PFSK-1 (cell line): ENCODE measurements around the gene ATP6V0B.

ENCODE experiments used
- FOXP2 ChIP-seq: optimal IDR thresholded peaks from 2 replicates; pipeline ENCODE3; 2011; ENCODE audit warnings: borderline replicate concordance, control low read depth, inconsistent platforms; ENCODE audit not compliant: insufficient read depth; ENCODE audit errors: extremely low read length, extremely low read depth
- POLR2AphosphoS5 ChIP-seq: IDR thresholded peaks from 2 replicates; pipeline ENCODE4 v1.6.1; 2012; ENCODE audit warnings: low read depth, mild to moderate bottlenecking, control low read depth, low read length, moderate library complexity
- SIN3A ChIP-seq: IDR thresholded peaks from 2 replicates; pipeline ENCODE4 v1.6.1; 2012; ENCODE audit warnings: mild to moderate bottlenecking, low read length, moderate library complexity, borderline replicate concordance; ENCODE audit not compliant: insufficient read depth
- TAF1 ChIP-seq: IDR thresholded peaks from 2 replicates; pipeline ENCODE4 v1.6.1; 2012; ENCODE audit warnings: low read length, control low read depth, borderline replicate concordance; ENCODE audit not compliant: insufficient read depth
- TF ChIP-seq, protein P1 (sequence below), 2 experiments: IDR thresholded peaks; 2 replicates each; pipeline versions ENCODE4 v1.6.1 to v1.8.0; 2011 to 2012; ENCODE audit warnings: low read depth in 2 of 2, low read length in 2 of 2, control low read depth in 1 of 2, inconsistent platforms in 1 of 2, mild to moderate bottlenecking in 1 of 2, moderate library complexity in 1 of 2; ENCODE audit not compliant: insufficient read depth in 1 of 2

Gene ATP6V0B

DNA sequence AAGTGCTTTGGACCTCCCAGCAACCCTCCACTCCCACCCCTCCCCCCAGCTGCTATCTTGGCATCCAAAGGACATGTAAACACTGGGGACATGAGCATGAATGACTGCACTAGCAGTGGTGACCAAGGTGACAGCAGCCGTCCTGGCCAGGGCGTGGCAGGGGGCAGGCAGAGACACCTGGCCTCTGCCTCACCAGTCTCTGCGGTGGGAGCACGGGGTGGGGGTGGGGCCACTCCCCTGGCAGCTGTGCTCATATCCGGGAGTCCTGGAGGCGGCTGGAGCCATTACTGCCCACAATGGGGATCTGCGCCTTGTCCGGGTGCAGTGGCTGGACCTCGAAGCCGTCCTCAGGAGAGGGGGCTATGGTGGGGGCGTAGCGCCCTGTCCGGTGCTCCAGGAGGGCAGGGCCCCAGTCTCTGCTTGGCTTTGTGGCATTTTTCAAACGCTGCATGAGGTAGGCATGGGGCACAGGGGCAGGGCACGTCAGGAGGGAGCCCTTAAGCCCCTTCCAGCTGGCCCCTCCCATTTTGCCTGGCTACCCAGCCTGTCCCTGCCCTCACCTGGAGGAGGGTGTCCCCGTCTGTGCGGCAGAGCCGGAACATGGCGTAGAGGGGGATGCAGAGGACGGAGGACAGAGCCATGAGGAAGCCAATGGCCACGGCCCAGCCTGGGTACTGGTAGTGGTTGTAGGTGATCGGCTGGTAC is 22.7 kb downstream of the ATP6V0B start:
- TF ChIP-seq POLR2AphosphoS5 (no peak), TAF1 (no peak), FOXP2 (no peak), SIN3A (no peak)
- TF ChIP-seq, protein P1, sequence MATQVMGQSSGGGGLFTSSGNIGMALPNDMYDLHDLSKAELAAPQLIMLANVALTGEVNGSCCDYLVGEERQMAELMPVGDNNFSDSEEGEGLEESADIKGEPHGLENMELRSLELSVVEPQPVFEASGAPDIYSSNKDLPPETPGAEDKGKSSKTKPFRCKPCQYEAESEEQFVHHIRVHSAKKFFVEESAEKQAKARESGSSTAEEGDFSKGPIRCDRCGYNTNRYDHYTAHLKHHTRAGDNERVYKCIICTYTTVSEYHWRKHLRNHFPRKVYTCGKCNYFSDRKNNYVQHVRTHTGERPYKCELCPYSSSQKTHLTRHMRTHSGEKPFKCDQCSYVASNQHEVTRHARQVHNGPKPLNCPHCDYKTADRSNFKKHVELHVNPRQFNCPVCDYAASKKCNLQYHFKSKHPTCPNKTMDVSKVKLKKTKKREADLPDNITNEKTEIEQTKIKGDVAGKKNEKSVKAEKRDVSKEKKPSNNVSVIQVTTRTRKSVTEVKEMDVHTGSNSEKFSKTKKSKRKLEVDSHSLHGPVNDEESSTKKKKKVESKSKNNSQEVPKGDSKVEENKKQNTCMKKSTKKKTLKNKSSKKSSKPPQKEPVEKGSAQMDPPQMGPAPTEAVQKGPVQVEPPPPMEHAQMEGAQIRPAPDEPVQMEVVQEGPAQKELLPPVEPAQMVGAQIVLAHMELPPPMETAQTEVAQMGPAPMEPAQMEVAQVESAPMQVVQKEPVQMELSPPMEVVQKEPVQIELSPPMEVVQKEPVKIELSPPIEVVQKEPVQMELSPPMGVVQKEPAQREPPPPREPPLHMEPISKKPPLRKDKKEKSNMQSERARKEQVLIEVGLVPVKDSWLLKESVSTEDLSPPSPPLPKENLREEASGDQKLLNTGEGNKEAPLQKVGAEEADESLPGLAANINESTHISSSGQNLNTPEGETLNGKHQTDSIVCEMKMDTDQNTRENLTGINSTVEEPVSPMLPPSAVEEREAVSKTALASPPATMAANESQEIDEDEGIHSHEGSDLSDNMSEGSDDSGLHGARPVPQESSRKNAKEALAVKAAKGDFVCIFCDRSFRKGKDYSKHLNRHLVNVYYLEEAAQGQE (IDR thresholded peaks at IDR 0.05; ENCODE audit: insufficient read depth in 1 of 2, low read depth in 2 of 2, low read length in 2 of 2) = no peak

DNA sequence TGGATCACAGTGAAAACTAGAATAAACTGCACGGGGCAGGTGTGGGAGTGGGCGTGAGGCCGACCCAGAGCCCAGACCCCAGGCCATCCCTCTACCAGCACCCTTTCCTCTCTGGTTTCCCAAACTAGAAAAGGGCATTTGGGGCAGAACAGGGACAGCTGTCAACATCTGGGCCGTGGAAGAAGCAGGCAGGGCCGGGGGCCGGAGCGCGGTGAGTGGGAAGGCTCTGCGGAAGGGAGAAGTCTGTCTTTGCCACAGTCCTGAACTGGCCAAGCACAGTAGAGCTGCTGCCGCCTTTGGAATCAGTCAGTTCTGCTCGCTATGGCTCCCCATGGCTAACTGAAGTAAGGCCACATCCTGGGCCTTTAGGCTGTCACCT is 23.2 kb downstream of the ATP6V0B start:
- TF ChIP-seq, protein P1 (IDR thresholded peaks at IDR 0.05; ENCODE audit: insufficient read depth in 1 of 2, low read depth in 2 of 2, low read length in 2 of 2) = no peak
- TF ChIP-seq TAF1 (no peak), POLR2AphosphoS5 (no peak), SIN3A (no peak), FOXP2 (no peak)

DNA sequence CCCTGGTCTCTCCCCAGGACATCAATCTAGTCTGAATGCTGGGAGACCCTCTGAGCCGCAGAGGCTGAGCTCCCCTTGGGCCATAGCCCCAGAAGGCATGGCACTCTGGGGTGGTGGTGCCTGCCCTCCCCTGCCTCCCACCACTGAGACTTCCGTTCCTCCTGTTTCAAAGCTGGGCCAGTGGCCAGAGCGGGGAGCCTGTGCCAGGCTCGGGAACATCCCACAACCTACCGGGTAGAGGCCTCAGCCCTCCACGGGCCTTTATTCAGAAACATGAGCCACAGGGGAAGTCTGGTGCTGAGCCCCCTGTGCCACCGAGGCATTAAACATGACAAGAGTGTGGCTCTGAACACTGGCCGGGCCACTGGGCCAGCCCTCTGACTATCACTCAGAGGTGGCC is 24.7 kb downstream of the ATP6V0B start:
- TF ChIP-seq TAF1 (no peak), FOXP2 (no peak), SIN3A (no peak), POLR2AphosphoS5 (no peak)
- TF ChIP-seq, protein P1 (IDR thresholded peaks at IDR 0.05; ENCODE audit: insufficient read depth in 1 of 2, low read depth in 2 of 2, low read length in 2 of 2) = no peak

DNA sequence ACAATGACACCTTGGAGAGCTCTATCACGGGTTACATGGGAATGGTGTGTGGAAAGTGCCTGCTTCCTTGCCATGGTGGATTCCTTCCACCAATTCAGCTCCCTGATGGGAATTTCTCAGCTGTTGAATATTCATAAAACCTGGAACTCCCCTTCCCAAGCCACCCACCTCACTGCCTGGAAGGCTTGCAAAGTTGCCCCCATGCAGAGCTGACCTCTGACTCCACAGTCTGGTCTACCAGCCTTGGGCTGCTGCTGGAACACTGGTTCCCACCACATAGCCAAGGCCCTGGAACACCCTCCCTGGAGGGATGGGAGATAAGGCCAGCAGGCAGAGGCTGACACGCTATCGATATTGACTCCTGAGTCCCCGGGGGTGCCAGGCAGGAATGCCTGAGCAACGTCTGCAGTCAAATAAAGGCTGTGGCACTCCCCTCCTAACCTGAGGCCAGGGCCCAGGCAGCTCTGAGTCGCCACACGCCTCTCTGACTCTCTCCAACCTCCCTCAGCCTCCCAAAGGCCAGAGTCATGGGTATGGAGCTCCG is 25.4 kb downstream of the ATP6V0B start:
- TF ChIP-seq TAF1 (no peak), POLR2AphosphoS5 (no peak), FOXP2 (no peak), SIN3A (no peak)
- TF ChIP-seq, protein P1 (IDR thresholded peaks at IDR 0.05; ENCODE audit: insufficient read depth in 1 of 2, low read depth in 2 of 2, low read length in 2 of 2) = no peak

DNA sequence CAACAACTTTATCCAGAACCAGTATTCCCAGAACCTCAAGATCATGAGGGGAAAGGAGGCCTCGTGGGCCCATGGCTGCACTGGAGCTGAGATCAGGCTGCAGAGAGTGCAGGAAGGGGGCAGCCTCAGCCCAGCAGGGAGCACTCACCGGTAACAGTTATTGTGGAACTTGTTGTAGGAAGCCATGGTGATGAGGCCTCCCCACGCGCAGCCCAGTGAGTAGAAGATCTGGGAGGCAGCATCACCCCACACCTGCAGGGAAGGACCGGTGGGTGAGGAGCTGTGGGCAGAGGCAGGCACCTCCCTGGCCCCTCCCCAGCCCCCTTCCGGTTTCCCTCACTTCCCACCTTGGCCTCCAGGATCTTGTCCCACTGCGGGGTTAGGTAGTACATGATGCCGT is 27.4 kb downstream of the ATP6V0B start:
- TF ChIP-seq POLR2AphosphoS5 (no peak), FOXP2 (no peak), TAF1 (no peak), SIN3A (no peak)
- TF ChIP-seq, protein P1 (IDR thresholded peaks at IDR 0.05; ENCODE audit: insufficient read depth in 1 of 2, low read depth in 2 of 2, low read length in 2 of 2) = no peak
